ENCODE measurements around the gene ACO2.

DNA sequence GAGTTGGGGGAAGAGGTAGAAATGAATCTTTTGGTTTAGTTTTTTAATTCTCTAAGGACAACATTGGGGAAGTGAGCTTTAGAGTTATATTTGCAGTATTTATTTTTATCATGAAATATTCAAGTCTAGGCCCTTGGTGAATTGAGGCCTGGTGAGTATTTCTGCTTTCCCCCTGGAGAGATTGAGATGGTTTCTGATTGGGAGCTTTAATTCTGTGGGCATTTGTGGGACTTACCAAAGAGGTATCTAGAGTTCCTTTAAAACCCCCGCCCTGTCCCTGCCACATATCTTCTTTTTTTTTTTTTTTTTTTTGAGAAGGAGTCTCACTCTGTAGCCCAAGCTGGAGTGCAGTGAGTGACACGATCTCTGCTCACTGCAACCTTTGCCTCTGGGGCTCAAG, 9.6 kb downstream of the ACO2 start:
- TF ChIP-seq ZNF777 (CRISPR knock-in tag; IDR thresholded peaks at IDR 0.05) = no peak
- TF ChIP-seq ZNF335 (CRISPR knock-in tag; IDR thresholded peaks at IDR 0.05) = no peak
- TF ChIP-seq, protein P1, sequence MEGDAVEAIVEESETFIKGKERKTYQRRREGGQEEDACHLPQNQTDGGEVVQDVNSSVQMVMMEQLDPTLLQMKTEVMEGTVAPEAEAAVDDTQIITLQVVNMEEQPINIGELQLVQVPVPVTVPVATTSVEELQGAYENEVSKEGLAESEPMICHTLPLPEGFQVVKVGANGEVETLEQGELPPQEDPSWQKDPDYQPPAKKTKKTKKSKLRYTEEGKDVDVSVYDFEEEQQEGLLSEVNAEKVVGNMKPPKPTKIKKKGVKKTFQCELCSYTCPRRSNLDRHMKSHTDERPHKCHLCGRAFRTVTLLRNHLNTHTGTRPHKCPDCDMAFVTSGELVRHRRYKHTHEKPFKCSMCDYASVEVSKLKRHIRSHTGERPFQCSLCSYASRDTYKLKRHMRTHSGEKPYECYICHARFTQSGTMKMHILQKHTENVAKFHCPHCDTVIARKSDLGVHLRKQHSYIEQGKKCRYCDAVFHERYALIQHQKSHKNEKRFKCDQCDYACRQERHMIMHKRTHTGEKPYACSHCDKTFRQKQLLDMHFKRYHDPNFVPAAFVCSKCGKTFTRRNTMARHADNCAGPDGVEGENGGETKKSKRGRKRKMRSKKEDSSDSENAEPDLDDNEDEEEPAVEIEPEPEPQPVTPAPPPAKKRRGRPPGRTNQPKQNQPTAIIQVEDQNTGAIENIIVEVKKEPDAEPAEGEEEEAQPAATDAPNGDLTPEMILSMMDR (CRISPR knock-in tag; IDR thresholded peaks at IDR 0.05) = no peak
- TF ChIP-seq TCF7 (IDR thresholded peaks at IDR 0.05; ENCODE audit: low read depth) = no peak
- no peak for TF ChIP-seq NCOR1 (IDR thresholded peaks at IDR 0.05; ENCODE audit: borderline replicate concordance, low read length)
- TF ChIP-seq CEBPB (IDR thresholded peaks at IDR 0.05; ENCODE audit: borderline replicate concordance, low read depth, low read length) = no peak
- TF ChIP-seq, protein P2, sequence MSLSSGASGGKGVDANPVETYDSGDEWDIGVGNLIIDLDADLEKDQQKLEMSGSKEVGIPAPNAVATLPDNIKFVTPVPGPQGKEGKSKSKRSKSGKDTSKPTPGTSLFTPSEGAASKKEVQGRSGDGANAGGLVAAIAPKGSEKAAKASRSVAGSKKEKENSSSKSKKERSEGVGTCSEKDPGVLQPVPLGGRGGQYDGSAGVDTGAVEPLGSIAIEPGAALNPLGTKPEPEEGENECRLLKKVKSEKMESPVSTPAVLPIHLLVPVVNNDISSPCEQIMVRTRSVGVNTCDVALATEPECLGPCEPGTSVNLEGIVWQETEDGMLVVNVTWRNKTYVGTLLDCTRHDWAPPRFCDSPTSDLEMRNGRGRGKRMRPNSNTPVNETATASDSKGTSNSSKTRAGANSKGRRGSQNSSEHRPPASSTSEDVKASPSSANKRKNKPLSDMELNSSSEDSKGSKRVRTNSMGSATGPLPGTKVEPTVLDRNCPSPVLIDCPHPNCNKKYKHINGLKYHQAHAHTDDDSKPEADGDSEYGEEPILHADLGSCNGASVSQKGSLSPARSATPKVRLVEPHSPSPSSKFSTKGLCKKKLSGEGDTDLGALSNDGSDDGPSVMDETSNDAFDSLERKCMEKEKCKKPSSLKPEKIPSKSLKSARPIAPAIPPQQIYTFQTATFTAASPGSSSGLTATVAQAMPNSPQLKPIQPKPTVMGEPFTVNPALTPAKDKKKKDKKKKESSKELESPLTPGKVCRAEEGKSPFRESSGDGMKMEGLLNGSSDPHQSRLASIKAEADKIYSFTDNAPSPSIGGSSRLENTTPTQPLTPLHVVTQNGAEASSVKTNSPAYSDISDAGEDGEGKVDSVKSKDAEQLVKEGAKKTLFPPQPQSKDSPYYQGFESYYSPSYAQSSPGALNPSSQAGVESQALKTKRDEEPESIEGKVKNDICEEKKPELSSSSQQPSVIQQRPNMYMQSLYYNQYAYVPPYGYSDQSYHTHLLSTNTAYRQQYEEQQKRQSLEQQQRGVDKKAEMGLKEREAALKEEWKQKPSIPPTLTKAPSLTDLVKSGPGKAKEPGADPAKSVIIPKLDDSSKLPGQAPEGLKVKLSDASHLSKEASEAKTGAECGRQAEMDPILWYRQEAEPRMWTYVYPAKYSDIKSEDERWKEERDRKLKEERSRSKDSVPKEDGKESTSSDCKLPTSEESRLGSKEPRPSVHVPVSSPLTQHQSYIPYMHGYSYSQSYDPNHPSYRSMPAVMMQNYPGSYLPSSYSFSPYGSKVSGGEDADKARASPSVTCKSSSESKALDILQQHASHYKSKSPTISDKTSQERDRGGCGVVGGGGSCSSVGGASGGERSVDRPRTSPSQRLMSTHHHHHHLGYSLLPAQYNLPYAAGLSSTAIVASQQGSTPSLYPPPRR (CRISPR knock-in tag; IDR thresholded peaks at IDR 0.05; ENCODE audit: borderline replicate concordance) = no peak

All from HepG2 (cell line).